Testis (tissue), 2 donors: ENCODE data around the gene PRKACB.

Source experiments
- CTCF ChIP-seq, 3 experiments: fragments of 450-650 bp in 2 of 3; fragments of 200-600 bp in 1 of 3; sonication (generic) in 1 of 3; IDR thresholded peaks; one replicate each; pipeline ENCODE4 v1.5.1; 2016 to 2019; ENCODE audit warnings: antibody characterized with exemption in 3 of 3, mild to moderate bottlenecking in 2 of 3, moderate library complexity in 1 of 3
- POLR2A ChIP-seq: fragments of 450-650 bp; IDR thresholded peaks from one replicate; pipeline ENCODE4 v1.6.1; 2017; ENCODE audit warnings: antibody characterized with exemption, mild to moderate bottlenecking, moderate library complexity

GRCh38 chr1:84117868-84118267 is 26.2 kb upstream of the PRKACB start:
- TF ChIP-seq CTCF (IDR thresholded peaks at IDR 0.05) (no peak), POLR2A (no peak)
